IMR-90 (cell line): ENCODE measurements around the gene ROBO1.

Experiments used
- CEBPB ChIP-seq: IDR thresholded peaks from 2 replicates; pipeline ENCODE4 v1.6.1; 2012; ENCODE audit warnings: low read depth, low read length, improper control_type of control experiment
- CTCF ChIP-seq: conservative IDR thresholded peaks from 2 replicates; pipeline ENCODE4 v1.5.1; 2012; ENCODE audit warnings: mild to moderate bottlenecking, low read depth, low read length, improper control_type of control experiment
- ELK1 ChIP-seq: fragments of 150-350 bp; IDR thresholded peaks from 2 replicates; pipeline ENCODE4 v1.6.1; 2016; ENCODE audit warnings: low read depth, mild to moderate bottlenecking, low read length, moderate library complexity, borderline replicate concordance
- POLR2A ChIP-seq: IDR thresholded peaks from 2 replicates; pipeline ENCODE4 v1.6.1; 2012; ENCODE audit warnings: mild to moderate bottlenecking, low read depth, low read length
- RAD21 ChIP-seq: IDR thresholded peaks from 2 replicates; pipeline ENCODE4 v1.6.1; 2012; ENCODE audit warnings: low read length, improper control_type of control experiment
- SMC3 ChIP-seq: fragments of 150-350 bp; IDR thresholded peaks from 2 replicates; pipeline ENCODE4 v1.6.1; 2016; ENCODE audit warnings: low read depth, mild to moderate bottlenecking, antibody characterized with exemption, low read length, moderate library complexity

GRCh38 chr3:78697426-78697825, 1070.4 kb downstream of the ROBO1 start:
- TF ChIP-seq CTCF (no peak), POLR2A (no peak), CEBPB (no peak), ELK1 (no peak), RAD21 (no peak), SMC3 (no peak)
